Measurements from ENCODE around the gene SPATA17. TPM values are rescaled to one million over a fixed set of nuclear protein-coding genes. Genes with fewer than 3 reads are reported as not detected.
"Not testable (repeated sequence)": the region's sequence is repeated elsewhere in the genome, so short reads cannot be mapped to it uniquely, and the experiment has no call there.

Gene SPATA17
- 0.40 TPM for total RNA-seq

GRCh38 chr1:217630711-217631591 lies at the start of gene SPATA17, which contains the start of gene GPATCH2:
TSS of gene SPATA17 (plus strand) at chr1:217631344. CDS start at chr1:217631379, 35 bp downstream.
TSS of gene GPATCH2 (minus strand) at chr1:217631090. CDS start at chr1:217630971, 119 bp downstream.
- ATAC-seq (peak; percentile 98), DNase-seq (ENCODE audit: low spot score) (peak; percentile 81)
- intact Hi-C loops (cut with DNase I), result no loop called here

GRCh38 chr1:217584286-217584811 lies 46.8 kb upstream of the SPATA17 start:
- DNase-seq (ENCODE audit: low spot score); ATAC-seq; intact Hi-C loops (cut with DNase I): not testable (repeated sequence)

GRCh38 chr1:217585577-217585976 lies 45.6 kb upstream of the SPATA17 start:
- intact Hi-C loops (cut with DNase I), result no loop called here
- no peak for ATAC-seq
- no peak for DNase-seq (ENCODE audit: low spot score)

GRCh38 chr1:217586586-217586985 lies 44.6 kb upstream of the SPATA17 start:
- ATAC-seq, result no peak
- no peak for DNase-seq (ENCODE audit: low spot score)
- intact Hi-C loops (cut with DNase I), result no loop called here

GRCh38 chr1:217590598-217590997 lies 40.5 kb upstream of the SPATA17 start:
- no peak for DNase-seq (ENCODE audit: low spot score)
- intact Hi-C loops (cut with DNase I), result no loop called here
- no peak for ATAC-seq

- intact Hi-C loops (cut with DNase I), result no loop called here
- DNase-seq (ENCODE audit: low spot score) (no peak), ATAC-seq (no peak)
Measured at GRCh38 chr1:217599154-217599553, 32.0 kb upstream of the SPATA17 start.

- no peak for DNase-seq (ENCODE audit: low spot score)
- intact Hi-C loops (cut with DNase I), result no loop called here
- ATAC-seq, result no peak
Measured at GRCh38 chr1:217602380-217602779, 28.8 kb upstream of the SPATA17 start.

- no peak for DNase-seq (ENCODE audit: low spot score)
- intact Hi-C loops (cut with DNase I), result no loop called here
- ATAC-seq, result no peak
Measured at GRCh38 chr1:217605390-217605789, 25.8 kb upstream of the SPATA17 start.

- no peak for ATAC-seq
Measured at GRCh38 chr1:217614200-217614712, 16.9 kb upstream of the SPATA17 start.

GRCh38 chr1:217617126-217617525 lies 14.0 kb upstream of the SPATA17 start:
- intact Hi-C loops (cut with DNase I), result no loop called here

More at GRCh38 chr1:217614200-217614712, 16.9 kb upstream of the SPATA17 start:
- no peak for DNase-seq (ENCODE audit: low spot score)
- intact Hi-C loops (cut with DNase I), result no loop called here

GRCh38 chr1:217620814-217621213 lies 10.3 kb upstream of the SPATA17 start:
- ATAC-seq, result no peak
- DNase-seq (ENCODE audit: low spot score), result no peak
- intact Hi-C loops (cut with DNase I), result no loop called here

More at GRCh38 chr1:217617126-217617525, 14.0 kb upstream of the SPATA17 start:
- ATAC-seq (no peak), DNase-seq (ENCODE audit: low spot score) (no peak)

- DNase-seq (ENCODE audit: low spot score) (no peak), ATAC-seq (no peak)
- intact Hi-C loops (cut with DNase I), result no loop called here
Measured at GRCh38 chr1:217622042-217622441, 9.1 kb upstream of the SPATA17 start.

- no peak for DNase-seq (ENCODE audit: low spot score)
- intact Hi-C loops (cut with DNase I), result no loop called here
- ATAC-seq, result no peak
Measured at GRCh38 chr1:217626321-217626720, 4.8 kb upstream of the SPATA17 start.

- intact Hi-C loops (cut with DNase I), result no loop called here
- ATAC-seq, result no peak
- DNase-seq (ENCODE audit: low spot score), result no peak
Measured at GRCh38 chr1:217627431-217627830, 3.7 kb upstream of the SPATA17 start.

- ATAC-seq, result no peak
Measured at GRCh38 chr1:217642455-217642854, 11.3 kb downstream of the SPATA17 start.

GRCh38 chr1:217647791-217648190 lies 16.6 kb downstream of the SPATA17 start:
- no peak for DNase-seq (ENCODE audit: low spot score)
- no peak for ATAC-seq
- intact Hi-C loops (cut with DNase I), result no loop called here

More at GRCh38 chr1:217642455-217642854, 11.3 kb downstream of the SPATA17 start:
- no peak for DNase-seq (ENCODE audit: low spot score)
- intact Hi-C loops (cut with DNase I), result no loop called here

GRCh38 chr1:217650674-217651073 lies 19.5 kb downstream of the SPATA17 start:
- ATAC-seq, result no peak
- intact Hi-C loops (cut with DNase I), result no loop called here
- DNase-seq (ENCODE audit: low spot score), result no peak

- ATAC-seq (no peak), DNase-seq (ENCODE audit: low spot score) (no peak)
- intact Hi-C loops (cut with DNase I), result no loop called here
Measured at GRCh38 chr1:217660353-217661062, 29.4 kb downstream of the SPATA17 start.

GRCh38 chr1:217661407-217661806 lies 30.3 kb downstream of the SPATA17 start:
- DNase-seq (ENCODE audit: low spot score) (no peak), ATAC-seq (no peak)
- intact Hi-C loops (cut with DNase I), result no loop called here
